Neuronal stem cell (in vitro differentiated cells): ENCODE data around the gene ANKRD17.

Experiments used
- DNase-seq: peaks from one replicate; pipeline ENCODE4 v3.0.0-alpha.2; 2013; ENCODE audit warnings: low spot score
- H2AFZ ChIP-seq: one replicate; pipeline ENCODE4 v1.6.1; 2013; ENCODE audit warnings: mild to moderate bottlenecking, low read length, inconsistent platforms
- H2AK5ac ChIP-seq: 2 replicates; pipeline ENCODE4 v1.6.1; 2013; ENCODE audit warnings: low read depth, mild to moderate bottlenecking, inconsistent platforms, low read length, moderate library complexity, mixed read lengths
- H2BK120ac ChIP-seq: 2 replicates; pipeline ENCODE4 v1.6.1; 2013; ENCODE audit warnings: low read depth, mild to moderate bottlenecking, inconsistent platforms, low read length, moderate library complexity, mixed read lengths
- H2BK12ac ChIP-seq: one replicate; pipeline ENCODE4 v1.6.1; 2013; ENCODE audit warnings: low read length, inconsistent platforms
- H2BK15ac ChIP-seq: 2 replicates; pipeline ENCODE4 v1.6.1; 2013; ENCODE audit warnings: mild to moderate bottlenecking, low read length, inconsistent platforms, mixed read lengths
- H2BK5ac ChIP-seq: one replicate; pipeline ENCODE4 v1.6.1; 2013; ENCODE audit warnings: inconsistent platforms, mild to moderate bottlenecking, low read length, moderate library complexity
- H3K14ac ChIP-seq: one replicate; pipeline ENCODE4 v1.6.1; 2013; ENCODE audit warnings: low read length, inconsistent platforms
- H3K18ac ChIP-seq: 2 replicates; pipeline ENCODE4 v1.6.1; 2013; ENCODE audit warnings: low read length, inconsistent platforms
- H3K23ac ChIP-seq: 2 replicates; pipeline ENCODE4 v1.6.1; 2013; ENCODE audit warnings: low read depth, mild to moderate bottlenecking, mixed read lengths, low read length, inconsistent platforms; ENCODE audit not compliant: poor library complexity
- H3K27ac ChIP-seq: replicated peaks from 3 replicates; pipeline ENCODE4 v1.5.1; 2013; ENCODE audit warnings: low read length, inconsistent platforms
- H3K27me3 ChIP-seq, 3 experiments: 2 replicates each; pipeline ENCODE4 v1.6.1; 2013; ENCODE audit warnings: low read length in 3 of 3, mild to moderate bottlenecking in 2 of 3, inconsistent platforms in 1 of 3, low read depth in 1 of 3, mixed read lengths in 1 of 3, moderate library complexity in 1 of 3; ENCODE audit not compliant: control insufficient read depth in 3 of 3, insufficient read depth in 3 of 3
- H3K36me3 ChIP-seq, 2 donors: replicated peaks in 1 of 2; 2 replicates each; pipeline ENCODE4 v1.6.1; 2013; ENCODE audit warnings: low read length in 2 of 2; ENCODE audit not compliant: control insufficient read depth in 2 of 2, insufficient read depth in 2 of 2
- H3K4ac ChIP-seq: 2 replicates; pipeline ENCODE4 v1.6.1; 2013; ENCODE audit warnings: inconsistent platforms, mild to moderate bottlenecking, low read length, moderate library complexity
- H3K4me1 ChIP-seq, 2 donors: 1 replicate in 1 of 2; 2 replicates in 1 of 2; pipeline ENCODE4 v1.6.1; 2013; ENCODE audit warnings: low read length in 2 of 2, low read depth in 1 of 2; ENCODE audit not compliant: control insufficient read depth in 2 of 2, insufficient read depth in 1 of 2
- H3K4me2 ChIP-seq: one replicate; pipeline ENCODE4 v1.6.1; 2013; ENCODE audit warnings: mild to moderate bottlenecking, low read length, inconsistent platforms; ENCODE audit not compliant: insufficient read depth, poor library complexity, severe bottlenecking
- H3K4me3 ChIP-seq, 2 donors: 2 replicates each; pipeline ENCODE4 v1.5.1; 2013; ENCODE audit warnings: low read length in 2 of 2, mild to moderate bottlenecking in 2 of 2, inconsistent platforms in 1 of 2, moderate library complexity in 1 of 2
- H3K79me1 ChIP-seq: one replicate; pipeline ENCODE4 v1.6.1; 2013; ENCODE audit warnings: low read depth, mild to moderate bottlenecking, inconsistent platforms, low read length, moderate library complexity
- H3K9ac ChIP-seq: one replicate; pipeline ENCODE4 v1.6.1; 2013; ENCODE audit warnings: mild to moderate bottlenecking, low read depth, low read length, inconsistent platforms; ENCODE audit not compliant: poor library complexity
- H3K9me3 ChIP-seq, 2 donors: replicated peaks in 1 of 2; 2 replicates each; pipeline versions ENCODE3 to v1.6.1; 2013; ENCODE audit warnings: low read length in 2 of 2, mild to moderate bottlenecking in 2 of 2, inconsistent platforms in 1 of 2, low read depth in 1 of 2, mixed read lengths in 1 of 2, moderate library complexity in 1 of 2; ENCODE audit not compliant: control insufficient read depth in 2 of 2, insufficient read depth in 1 of 2
- H4K8ac ChIP-seq: one replicate; pipeline ENCODE4 v1.6.1; 2013; ENCODE audit warnings: low read depth, mild to moderate bottlenecking, inconsistent platforms, low read length, moderate library complexity
- H4K91ac ChIP-seq: one replicate; pipeline ENCODE4 v1.6.1; 2013; ENCODE audit warnings: low read length, low read depth, mild to moderate bottlenecking, inconsistent platforms; ENCODE audit not compliant: poor library complexity
- WGBS, 2 donors: extraction: QIAGEN DNeasy Blood & Tissue Kit; methylation state at CpG; one replicate each; pipeline ENCODE4 v1.1.7; 2013; ENCODE audit warnings: missing lambda C conversion rate in 2 of 2, mixed read lengths in 1 of 2; ENCODE audit not compliant: insufficient read length in 2 of 2, insufficient replicate concordance in 1 of 2; ENCODE audit errors: extremely low coverage in 2 of 2; 5-methylcytosine and 5-hydroxymethylcytosine counted together

The ANKRD17 gene

GRCh38 chr4:73222466-73223257, 35.9 kb downstream of the ANKRD17 start:
- Histone ChIP-seq H2BK120ac (no peak overlapping the region), H3K4me2 (peak overlapping the region; percentile 25), H3K23ac (no peak overlapping the region), H3K4me1 (peaks cover 1 to 9% of the 10 kb centered on the region in 2 donors), H4K91ac (no peak overlapping the region), H2BK12ac (no peak overlapping the region), H3K79me1 (no peaks in the 10 kb centered on the region), H3K14ac (no peak overlapping the region), H3K36me3 (peaks cover 0 to 39% of the 10 kb centered on the region in 2 donors), H3K18ac (no peak overlapping the region), H3K4me3 (peak overlapping the region in 1 of 2 donors; percentile 52), H3K9me3 (no peaks in the 10 kb centered on the region), H4K8ac (no peak overlapping the region), H2BK5ac (no peak overlapping the region), H3K27me3 (no peaks in the 10 kb centered on the region), H2AFZ (peak overlapping the region; percentile 67), H2AK5ac (no peak overlapping the region), H3K4ac (no peak overlapping the region), H3K27ac (no peak overlapping the region), H3K9ac (no peak overlapping the region), H2BK15ac (no peak overlapping the region)
- DNase-seq, result peak; percentile 37
- WGBS, 2 donors, result no CpG with 5 or more reads among the region's 6 CpGs

GRCh38 chr4:73221734-73222133, 36.9 kb downstream of the ANKRD17 start:
- Histone ChIP-seq H2BK12ac (no peak overlapping the region), H3K4me2 (no peak overlapping the region), H2AFZ (no peak overlapping the region), H3K23ac (no peak overlapping the region), H4K91ac (no peak overlapping the region), H3K4me1 (peaks cover 1 to 9% of the 10 kb centered on the region in 2 donors), H3K18ac (no peak overlapping the region), H3K36me3 (peaks cover 0 to 43% of the 10 kb centered on the region in 2 donors), H3K27me3 (no peaks in the 10 kb centered on the region), H3K9me3 (no peaks in the 10 kb centered on the region), H3K79me1 (no peaks in the 10 kb centered on the region), H4K8ac (no peak overlapping the region), H2AK5ac (no peak overlapping the region), H2BK15ac (no peak overlapping the region), H2BK5ac (no peak overlapping the region), H2BK120ac (no peak overlapping the region), H3K9ac (no peak overlapping the region), H3K14ac (no peak overlapping the region), H3K4me3 (peak overlapping the region in 1 of 2 donors; percentile 52), H3K4ac (no peak overlapping the region), H3K27ac (no peak overlapping the region)
- no CpG with 5 or more reads among the region's 2 CpGs for WGBS, 2 donors
- DNase-seq, result no peak

GRCh38 chr4:73220815-73221214, 37.8 kb downstream of the ANKRD17 start:
- no peak overlapping the region for H4K91ac ChIP-seq
- no peak overlapping the region for H2BK5ac ChIP-seq
- H3K18ac ChIP-seq, result no peak overlapping the region
- no peak overlapping the region for H4K8ac ChIP-seq
- peaks cover under 1% of the 10 kb centered on the region for H3K79me1 ChIP-seq
- no peak overlapping the region for H2AFZ ChIP-seq
- no peak overlapping the region for H3K14ac ChIP-seq
- no peak overlapping the region for H3K9ac ChIP-seq
- H3K4me2 ChIP-seq, result no peak overlapping the region
- H3K4me3 ChIP-seq, result no peak overlapping the region
- no peak overlapping the region for H3K4ac ChIP-seq
- DNase-seq, result no peak
- H2BK12ac ChIP-seq, result no peak overlapping the region
- peaks cover 0 to 49% of the 10 kb centered on the region in 2 donors for H3K36me3 ChIP-seq
- H3K27me3 ChIP-seq, result no peaks in the 10 kb centered on the region
- H3K27ac ChIP-seq, result no peak overlapping the region
- no peak overlapping the region for H3K23ac ChIP-seq
- no peak overlapping the region for H2BK15ac ChIP-seq
- H3K9me3 ChIP-seq, result no peaks in the 10 kb centered on the region
- no peak overlapping the region for H2BK120ac ChIP-seq
- H3K4me1 ChIP-seq, result peaks cover 1 to 9% of the 10 kb centered on the region in 2 donors
- H2AK5ac ChIP-seq, result no peak overlapping the region

- H3K27me3 ChIP-seq, result no peaks in the 10 kb centered on the region
- no peak overlapping the region for H2BK120ac ChIP-seq
- H2BK5ac ChIP-seq, result no peak overlapping the region
- H3K9me3 ChIP-seq, result peaks cover 0 to 1% of the 10 kb centered on the region in 2 donors
- H2AFZ ChIP-seq, result no peak overlapping the region
- H3K23ac ChIP-seq, result no peak overlapping the region
- H3K36me3 ChIP-seq, result peaks cover 0 to 85% of the 10 kb centered on the region in 2 donors
- H3K4me1 ChIP-seq, result no peaks in the 10 kb centered on the region
- H4K91ac ChIP-seq, result no peak overlapping the region
- H3K18ac ChIP-seq, result no peak overlapping the region
- no peak overlapping the region for H2BK12ac ChIP-seq
- H3K4me2 ChIP-seq, result no peak overlapping the region
- no CpG with 5 or more reads among the region's 2 CpGs for WGBS, 2 donors
- H3K27ac ChIP-seq, result no peak overlapping the region
- DNase-seq, result no peak
- no peak overlapping the region for H3K14ac ChIP-seq
- H2BK15ac ChIP-seq, result no peak overlapping the region
- H2AK5ac ChIP-seq, result no peak overlapping the region
- no peak overlapping the region for H3K4me3 ChIP-seq
- peaks cover 1% of the 10 kb centered on the region for H3K79me1 ChIP-seq
- H3K4ac ChIP-seq, result no peak overlapping the region
- H4K8ac ChIP-seq, result no peak overlapping the region
- H3K9ac ChIP-seq, result no peak overlapping the region
Measured at GRCh38 chr4:73213916-73214653, 44.5 kb downstream of the ANKRD17 start.
